Measurements from ENCODE around the gene RABGAP1L.
"Not testable (repeated sequence)": the region's sequence is repeated elsewhere in the genome, so short reads cannot be mapped to it uniquely, and the experiment has no call there.

Gene RABGAP1L

DNA sequence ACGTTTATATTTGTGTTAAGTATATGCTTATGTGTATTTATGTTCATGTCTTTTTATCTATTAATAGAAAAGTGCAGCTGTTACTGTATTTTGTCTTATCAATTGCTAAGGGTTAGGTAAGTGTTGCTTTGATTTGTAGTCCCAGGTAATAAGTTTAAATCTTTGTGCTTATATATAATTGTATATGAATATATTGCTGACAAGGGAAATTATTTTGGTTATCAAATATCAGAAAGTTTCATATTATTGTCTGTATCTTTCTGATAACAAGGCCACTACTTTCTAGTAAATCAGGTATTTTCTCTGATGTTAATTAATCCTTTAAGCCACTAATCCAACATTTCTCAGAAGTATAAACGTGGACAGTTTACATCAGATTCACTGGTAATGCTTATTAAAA, 309.7 kb downstream of the RABGAP1L start:
- no peak for DNase-seq

DNA sequence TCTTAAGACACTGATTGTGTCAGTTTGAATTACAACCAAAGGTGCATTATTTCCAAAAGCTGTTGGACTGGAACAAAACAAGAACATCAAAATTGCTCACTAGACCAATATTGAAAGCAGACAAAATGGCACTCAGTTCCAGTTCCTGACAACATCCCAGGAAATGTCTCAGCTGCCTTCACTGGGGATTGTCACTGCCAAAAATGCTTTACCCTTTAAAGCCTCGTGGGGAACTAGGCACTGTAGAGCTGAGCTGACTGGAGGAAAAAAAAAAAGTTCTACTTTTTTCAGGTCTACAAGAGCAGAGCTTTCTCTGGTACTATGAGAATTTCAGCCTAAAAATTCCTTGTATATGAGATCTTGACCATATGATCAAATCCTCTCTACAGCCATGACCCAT, 310.4 kb downstream of the RABGAP1L start:
- no peak for DNase-seq

DNA sequence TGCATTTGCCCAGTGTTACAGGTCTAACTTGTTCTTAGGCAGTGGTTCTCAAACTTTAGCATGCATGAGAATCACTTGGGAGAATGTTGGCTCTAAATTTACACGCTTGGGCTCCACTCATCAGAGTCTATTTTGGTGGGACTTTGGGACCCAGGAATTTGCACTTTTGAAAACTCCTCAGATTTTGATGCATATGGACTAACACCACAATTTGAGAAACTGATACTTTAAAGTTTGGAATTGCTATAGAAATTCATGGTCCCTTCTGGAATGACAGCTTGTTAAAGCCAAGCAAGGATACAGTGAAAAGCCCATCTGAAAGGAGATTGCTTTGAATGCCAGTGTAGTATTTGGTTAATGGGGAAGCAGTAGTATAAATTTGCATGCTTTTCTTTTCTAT, 320.0 kb downstream of the RABGAP1L start:
- no peak for DNase-seq

DNA sequence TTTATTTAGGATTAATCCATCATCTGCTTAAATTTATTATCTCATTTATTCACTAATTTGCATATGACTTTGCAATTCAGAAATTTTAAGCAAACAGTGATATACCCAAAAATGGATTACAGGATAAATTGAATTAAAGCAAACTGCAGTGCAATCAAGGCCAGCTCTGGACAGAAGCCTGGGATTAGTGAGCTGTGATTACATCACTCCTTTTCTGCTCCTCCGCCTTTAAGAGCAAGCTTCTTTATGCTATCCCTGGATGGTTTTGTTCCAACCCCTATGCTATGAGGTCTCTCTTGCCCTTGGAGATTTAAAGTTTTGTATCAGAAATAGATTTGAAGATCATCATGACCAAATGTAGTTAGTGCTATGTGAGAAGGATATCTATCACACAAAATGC, 321.0 kb downstream of the RABGAP1L start:
- DNase-seq: no peak

DNA sequence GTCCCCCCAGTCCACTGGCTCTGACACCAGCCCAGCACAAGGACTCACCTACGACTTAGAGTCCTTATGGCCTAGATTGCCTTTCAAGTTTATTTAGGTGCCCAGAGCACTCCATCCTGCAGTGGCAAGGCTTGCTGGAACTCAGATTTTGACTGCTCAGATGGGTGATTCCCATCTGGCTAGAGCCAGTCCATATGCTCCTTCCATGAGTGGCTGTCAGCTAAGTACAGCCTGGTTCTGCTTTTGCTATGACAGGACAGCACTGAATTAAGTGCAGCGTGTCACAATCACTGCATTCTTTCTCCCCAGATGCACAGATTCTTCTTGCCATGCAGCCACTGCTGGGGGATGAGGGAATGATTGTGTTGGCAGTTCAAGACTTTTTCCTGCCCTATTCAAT, 332.3 kb downstream of the RABGAP1L start:
- no peak for DNase-seq

DNA sequence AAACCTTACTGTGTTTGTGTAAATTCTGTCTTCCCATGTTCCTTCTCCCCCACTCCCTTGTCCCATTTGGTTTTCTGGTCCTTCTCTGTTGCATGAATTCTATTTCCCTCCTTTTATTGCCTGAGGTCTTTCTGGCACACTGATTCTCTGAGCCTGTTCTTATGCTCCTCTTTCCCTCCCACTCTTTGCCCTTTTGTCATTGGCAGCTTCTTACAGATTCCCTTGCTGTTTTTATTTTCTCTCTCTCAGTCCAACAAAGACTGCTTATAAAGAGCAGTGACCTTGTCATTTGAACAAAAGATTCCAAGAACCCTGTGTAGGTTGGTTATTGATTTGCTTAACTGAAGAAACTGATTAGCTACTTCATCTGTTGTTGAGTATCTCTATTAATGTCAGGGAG, 338.2 kb downstream of the RABGAP1L start:
- DNase-seq: no peak

DNA sequence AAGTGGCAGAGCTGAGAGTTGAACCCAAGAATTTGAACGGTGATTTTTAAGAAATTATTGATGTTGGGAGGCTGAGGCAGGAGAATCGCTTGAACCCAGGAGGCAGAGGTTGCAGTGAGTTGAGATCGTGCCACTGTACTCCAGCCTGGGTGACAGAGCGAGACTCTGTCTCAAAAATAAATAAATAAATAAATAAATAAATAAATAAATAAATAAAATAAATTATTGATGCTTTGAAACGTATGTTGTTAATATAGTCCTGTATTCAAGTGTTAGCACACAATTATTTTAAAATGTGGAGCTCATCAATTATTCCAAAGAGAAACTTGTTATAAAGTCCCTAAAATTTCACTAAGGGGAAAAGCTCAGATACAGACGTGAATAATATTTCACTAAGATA, 357.4 kb downstream of the RABGAP1L start:
- DNase-seq: not testable (repeated sequence)

DNA sequence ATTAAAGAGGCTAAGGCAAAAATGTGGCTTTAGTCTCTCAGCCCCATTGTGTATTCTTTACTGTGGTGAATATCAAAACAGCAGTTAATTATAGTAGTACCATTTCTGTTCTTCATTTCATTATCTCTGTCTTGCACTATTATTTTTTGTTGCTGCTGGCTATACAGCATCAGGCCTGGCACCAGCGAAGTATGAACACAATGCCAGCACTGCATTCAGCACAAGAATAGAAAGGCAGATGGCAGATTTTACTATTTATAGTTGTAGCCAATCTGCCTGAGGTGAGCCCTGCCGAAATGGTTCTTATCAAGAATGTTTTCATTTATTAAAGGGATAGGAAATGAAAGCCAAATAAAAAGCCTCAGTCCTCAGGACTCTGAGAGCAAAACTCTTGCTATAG, 360.5 kb downstream of the RABGAP1L start:
- DNase-seq: no peak

DNA sequence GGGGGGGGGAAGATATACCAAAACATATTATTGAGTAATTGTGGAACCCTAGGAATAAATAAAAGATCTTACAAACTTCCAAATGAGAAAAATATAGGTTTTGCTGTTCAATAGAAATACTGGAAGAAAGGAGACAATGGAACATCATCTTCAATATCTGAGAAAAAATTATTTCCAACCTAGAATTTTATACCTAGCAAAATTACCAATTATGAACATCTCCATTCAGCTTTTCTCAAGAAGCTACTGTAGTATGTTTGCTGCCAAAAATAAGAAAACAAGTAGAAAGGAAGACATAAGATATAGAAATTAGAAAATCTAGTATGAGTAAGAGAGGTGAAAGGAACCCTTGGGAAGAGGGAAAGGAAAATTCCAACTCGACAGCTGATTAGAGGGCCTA, 372.4 kb downstream of the RABGAP1L start:
- DNase-seq: no peak

DNA sequence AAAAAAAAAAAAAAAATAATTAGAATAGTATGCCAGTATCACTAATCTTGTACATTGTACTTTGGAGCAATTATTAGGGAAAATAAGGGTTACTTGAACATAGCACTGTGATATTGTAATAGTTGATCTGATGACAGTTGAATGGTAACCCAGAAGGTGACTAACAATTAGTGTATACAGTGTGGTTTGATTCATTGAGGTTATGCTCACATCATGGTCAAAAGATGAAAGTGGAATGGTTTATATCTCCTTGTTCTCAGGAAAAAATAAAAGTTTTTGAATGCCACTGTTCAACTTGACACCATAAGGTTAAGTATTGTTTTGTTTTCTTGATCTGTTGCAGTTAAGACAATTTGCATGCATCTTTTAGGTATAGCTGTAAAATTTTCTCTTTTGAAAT, 375.5 kb downstream of the RABGAP1L start:
- no peak for DNase-seq

DNA sequence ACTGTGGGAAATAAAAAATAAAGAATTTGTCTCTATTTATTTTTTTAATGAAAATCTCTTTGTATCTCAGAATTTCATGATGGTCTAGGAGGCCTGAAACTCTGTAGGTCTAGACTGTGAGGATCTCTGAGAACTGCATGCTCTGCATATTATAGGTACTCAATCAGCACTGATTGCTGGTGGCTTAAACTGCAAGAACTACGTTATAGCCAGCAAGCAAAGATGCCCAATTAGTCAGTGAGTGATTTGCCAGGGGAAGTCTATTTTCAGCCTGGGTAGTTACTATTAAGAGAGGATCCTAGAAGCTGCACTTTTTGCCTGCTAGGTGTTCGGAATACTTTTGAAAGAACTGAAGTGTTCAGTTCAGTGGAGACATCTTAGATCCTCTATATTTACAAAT, 375.9 kb downstream of the RABGAP1L start:
- no peak for DNase-seq

DNA sequence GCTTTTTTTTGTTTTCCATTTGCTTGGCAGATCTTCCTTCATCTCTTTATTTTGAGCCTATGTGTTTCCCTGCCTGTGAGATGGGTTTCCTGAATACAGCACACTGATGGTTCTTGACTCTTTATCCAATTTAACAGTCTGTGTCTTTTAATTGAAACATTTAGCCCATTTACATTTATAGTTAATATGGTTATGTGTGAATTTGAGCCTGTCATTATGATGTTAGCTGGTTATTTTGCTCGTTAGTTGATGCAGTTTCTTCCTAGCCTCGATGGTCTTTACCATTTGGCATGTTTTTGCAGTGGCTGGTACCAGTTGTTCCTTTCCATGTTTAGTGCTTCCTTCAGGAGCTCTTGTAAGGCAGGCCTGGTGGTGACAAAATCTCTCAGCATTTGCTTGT, 384.1 kb downstream of the RABGAP1L start:
- not testable (repeated sequence) for DNase-seq

DNA sequence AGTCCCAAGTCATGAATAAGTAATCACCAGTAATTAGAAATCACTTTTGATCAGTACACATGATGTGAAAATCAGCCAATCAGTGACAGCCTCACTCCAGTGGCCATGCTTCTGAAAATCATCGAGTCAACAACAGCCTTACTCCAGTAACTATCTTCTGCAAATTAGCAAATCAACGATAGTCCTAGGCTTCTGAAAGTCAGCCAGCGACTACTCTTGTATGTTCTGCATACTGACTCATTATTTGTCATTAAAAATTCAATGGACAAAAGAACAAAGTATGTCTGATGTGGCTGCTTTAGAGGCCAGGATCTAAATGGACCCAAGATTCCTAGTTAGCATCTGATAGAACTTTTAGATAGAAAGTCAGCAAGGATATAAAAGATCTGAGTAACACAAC, 391.0 kb downstream of the RABGAP1L start:
- no peak for DNase-seq

DNA sequence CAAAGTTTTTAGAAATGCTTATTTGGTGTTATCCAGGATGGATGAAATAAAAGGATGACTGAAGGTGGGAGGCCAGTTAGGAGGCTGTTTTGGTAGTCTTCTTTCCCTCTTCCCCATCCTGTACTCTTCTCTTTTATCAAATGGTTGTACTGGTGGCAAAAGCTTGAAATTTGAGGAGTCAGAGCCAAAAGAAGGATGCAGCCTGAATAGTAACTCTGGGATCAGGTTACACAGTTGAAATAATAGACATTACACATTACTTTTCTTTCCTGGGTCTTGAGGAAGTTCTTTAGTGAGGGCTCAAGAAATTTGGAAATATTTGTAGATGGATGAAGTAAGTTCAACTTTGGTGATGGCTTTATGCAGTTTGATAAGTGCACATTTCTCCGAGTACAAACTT, 397.1 kb downstream of the RABGAP1L start:
- no peak for DNase-seq

DNA sequence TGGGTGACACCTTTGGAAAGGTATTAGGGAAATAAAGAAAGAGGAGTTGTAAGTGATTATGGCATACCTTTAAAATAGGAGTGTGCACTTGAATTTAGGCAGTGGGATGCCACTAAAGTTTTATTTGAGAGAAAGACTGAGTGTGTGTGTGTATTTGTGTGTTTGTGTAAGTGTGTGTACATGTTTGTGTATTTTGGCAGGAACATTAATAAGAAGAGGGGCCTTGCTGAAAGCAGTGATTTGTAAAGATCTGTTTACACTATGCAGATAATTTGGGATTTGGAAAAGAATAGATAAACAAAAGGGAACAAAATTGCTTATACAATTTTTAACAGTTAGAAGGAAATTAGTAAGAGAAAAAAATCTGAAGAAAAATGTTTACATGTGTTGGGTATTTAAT, 409.2 kb downstream of the RABGAP1L start:
- DNase-seq: no peak

DNA sequence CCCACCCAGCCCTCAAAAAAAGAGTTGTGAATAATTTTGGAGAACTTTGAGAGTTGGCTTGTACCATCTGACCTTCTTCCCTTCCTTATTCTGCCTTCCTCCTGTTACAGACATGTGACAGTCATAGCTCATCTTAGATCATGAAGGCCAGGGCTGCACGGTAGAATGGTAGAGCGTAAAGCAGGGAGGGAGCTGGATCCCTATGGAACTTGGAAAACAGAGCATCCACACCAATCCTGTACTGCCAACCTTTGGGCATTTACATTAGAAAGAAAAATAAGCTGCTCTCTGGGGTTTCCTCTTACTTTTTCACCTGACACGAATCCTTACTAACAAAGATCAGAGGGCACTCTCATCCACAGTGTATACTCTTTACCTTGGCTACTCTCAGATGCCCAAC, 409.9 kb downstream of the RABGAP1L start:
- DNase-seq: no peak

DNA sequence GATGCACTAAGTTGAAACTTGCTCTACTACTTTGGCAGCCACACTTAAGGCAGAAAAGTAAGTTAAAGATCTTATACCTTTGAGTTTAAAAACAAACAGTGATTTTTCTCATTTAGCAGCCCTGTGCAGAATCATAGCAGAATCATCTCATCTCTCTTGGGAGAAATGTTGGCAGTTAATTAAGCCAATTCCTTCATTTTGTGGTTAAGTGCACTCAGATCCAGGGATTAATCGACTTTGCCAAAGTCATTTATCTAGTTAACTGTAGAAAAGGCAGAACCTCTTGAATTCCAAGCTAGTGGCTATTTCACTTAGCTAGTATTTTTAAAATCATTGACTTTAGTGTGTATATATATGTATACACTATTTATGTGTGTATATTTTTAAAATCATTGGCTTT, 413.5 kb downstream of the RABGAP1L start:
- no peak for DNase-seq

DNA sequence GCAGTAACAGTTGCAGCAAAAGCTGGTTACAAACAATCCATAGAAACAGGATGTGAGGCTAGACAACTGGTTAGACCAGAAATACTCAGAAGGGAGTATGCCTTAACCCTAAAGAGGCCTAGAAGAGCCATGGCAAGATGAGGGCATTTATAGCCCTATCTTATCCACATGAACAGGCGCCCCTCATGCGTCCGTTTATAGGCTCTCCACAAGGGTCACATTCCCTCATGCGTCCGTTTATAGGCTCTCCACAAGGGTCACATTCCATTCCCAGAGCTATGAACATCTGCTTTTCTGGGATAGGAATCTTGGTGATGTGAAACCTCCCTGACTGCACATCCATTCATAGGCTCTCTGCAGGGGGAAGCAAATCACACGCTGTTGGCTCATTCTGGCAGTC, 416.8 kb downstream of the RABGAP1L start:
- DNase-seq: not testable (repeated sequence)

DNA sequence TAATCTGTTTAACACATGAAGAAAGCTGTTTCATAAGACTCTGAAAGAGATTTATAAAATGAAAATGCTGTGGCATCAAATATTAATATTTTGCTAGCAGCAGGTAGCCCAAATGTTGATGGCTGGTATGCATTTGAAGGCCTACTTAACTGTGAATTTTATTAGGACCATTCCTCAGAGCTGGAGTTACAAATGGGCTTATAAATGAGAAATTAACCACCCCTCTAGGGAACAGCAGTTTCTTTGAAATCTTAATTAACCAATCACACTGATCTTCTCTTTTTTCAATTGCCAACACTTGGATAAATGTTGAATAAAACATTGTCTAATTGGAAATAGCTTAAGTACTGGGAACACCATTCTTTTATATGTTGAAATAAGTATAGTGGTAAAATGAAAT, 418.4 kb downstream of the RABGAP1L start:
- no peak for DNase-seq

DNA sequence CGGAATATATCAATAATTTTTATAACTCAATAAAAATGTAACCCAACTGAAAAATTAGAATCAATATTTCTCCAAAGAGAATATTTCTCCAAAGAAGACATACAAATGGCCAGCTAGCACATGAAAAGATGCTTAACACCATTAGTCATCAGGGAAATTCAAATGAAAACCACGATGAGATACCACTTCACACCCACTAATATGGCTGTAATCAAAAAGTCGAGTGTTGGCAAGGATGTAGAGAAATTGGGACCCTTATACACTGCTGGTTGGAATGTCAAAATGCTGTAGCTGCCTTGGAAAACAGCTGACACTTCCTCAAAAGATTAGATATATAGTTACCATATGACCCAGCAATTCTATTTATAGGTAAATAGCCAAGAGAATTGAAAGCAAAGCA, 421.5 kb downstream of the RABGAP1L start:
- no peak for DNase-seq

DNA sequence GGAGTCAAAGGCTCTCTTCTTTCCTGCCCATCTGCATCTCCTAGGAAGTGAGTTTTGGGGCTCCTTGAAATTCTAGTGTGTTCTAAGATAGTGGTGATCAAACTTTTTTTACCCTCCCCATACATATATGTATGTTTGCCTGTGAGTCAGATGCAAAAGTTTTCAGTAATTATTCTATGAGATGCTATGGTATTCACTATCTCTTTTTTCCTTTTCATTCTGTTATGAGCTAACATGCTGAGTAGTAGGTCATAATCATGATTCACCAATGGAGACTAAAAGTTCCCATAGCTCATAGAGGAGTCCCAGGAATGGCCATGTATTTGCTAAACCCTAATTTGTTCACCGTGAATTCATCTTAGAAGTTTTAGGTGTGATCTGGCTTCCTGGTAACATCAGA, 424.0 kb downstream of the RABGAP1L start:
- DNase-seq: no peak

DNA sequence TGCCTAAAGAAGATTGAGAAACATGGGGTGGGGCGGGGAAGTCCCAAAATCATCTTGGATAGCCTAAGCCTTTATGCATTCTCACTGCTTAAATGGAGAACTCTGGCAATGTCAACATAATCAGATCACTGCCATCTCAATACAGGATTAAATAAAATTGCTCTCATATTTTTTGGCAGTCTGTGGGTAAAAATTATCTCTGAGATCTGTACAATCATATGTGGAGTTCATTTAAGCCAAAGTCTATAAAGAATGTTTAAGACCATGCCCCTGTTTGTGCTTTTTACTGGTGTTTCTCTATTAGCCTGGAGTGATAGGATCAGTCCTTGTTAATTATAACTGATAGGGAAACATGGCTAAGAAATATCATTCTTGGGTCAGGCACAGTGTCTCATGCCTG, 424.8 kb downstream of the RABGAP1L start:
- no peak for DNase-seq

DNA sequence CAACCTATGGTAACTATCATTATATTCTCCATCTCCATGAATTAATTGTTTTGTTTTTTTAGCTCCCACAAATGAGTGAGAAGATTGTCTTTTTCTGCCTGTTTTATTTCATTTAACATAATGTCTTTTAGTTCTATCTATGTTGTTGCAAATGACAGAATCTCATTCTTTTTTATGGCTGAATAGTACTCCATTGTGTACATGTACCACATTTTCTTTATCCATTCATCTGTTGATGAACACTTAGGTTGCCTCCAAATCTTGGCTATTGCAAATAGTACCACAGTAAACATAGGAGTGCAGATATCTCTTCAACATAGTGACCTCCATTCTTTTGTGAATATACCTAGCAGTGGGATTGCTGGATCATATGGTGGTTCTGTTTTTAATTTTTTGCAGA, 429.3 kb downstream of the RABGAP1L start:
- DNase-seq: not testable (repeated sequence)

DNA sequence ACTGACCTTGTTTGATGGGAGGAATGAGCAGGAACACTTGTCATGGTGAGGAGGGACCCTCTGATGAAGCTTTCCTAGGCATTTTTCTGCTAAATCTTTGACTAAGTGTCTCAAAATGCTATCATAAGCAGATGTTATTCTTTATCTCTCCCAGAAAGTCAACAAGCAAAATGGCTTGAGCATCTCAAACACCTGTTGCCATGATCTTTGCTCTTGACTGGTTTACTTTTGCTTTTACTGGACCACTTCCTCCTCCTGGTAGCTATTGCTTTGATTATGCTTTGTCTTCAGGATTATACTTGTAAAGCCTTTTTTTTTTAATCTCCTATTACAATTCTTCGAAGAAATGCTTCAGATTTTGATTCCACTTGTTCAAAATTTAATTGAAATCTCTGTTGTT, 445.9 kb downstream of the RABGAP1L start:
- no peak for DNase-seq

DNA sequence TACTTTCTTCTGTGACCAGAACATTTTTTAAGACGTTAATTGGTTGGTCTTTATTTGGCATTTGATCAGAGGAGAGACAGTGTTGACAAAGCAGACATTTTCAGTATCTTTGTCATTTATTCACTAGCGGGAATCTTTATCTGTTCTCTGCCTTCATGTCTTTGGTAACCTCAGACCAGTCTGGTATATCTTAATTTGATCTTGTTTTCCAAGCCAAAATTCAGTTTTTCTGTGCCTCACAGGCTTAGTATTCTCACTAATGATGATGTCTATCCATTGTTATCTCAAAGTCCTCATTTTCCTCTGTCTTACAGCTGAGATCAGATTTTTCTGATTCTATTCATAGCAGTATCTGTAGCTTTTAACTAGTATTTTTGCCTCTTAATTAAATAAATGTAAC, 447.2 kb downstream of the RABGAP1L start:
- no peak for DNase-seq

DNA sequence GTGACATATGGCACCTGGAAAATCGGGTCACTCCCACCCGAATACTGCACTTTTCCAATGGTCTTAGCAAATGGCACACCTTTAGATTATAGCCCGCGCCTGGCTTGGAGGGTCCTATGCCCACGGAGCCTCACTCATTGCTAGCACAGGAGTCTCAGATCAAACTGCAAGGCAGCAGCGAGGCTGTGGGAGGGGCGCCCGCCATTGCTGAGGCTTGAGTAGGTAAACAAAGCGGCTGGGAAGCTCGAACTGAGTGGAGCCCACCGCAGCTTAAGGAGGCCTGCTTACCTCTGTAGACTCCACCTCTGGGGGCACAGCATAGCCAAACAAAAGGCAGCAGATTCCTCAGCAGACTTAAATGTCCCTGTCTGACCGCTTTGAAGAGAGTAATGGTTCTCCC, 458.6 kb downstream of the RABGAP1L start:
- DNase-seq: not testable (repeated sequence)
